ENCODE data around the gene BAZ2A. TPM values are rescaled to one million over a fixed set of nuclear protein-coding genes. Genes with fewer than 3 reads are reported as not detected.
A peak's percentile ranks its signal among the peaks of the same experiment; 100 is the strongest.

The BAZ2A gene
- total and polyA plus RNA-seq, 2 experiments from 2014 or later: 109 to 111 TPM

GRCh38 chr12:56565510-56566101 is 64.5 kb downstream of the BAZ2A start:
- DNase-seq (ENCODE audit: low spot score) (peak; percentile 63), ATAC-seq (peak; percentile 94)
- no peaks in the 10 kb centered on the region for H3K9me2 ChIP-seq (ENCODE audit: insufficient read depth)
- 0 out of 4 replicates have a peak, but pooled peaks of 1 of the 2 experiments have one; percentile 5 for TF ChIP-seq CTCF (conservative IDR thresholded peaks at IDR 0.05; ENCODE audit: low read depth in 2 of 2)
- no peak for TF ChIP-seq JUNB (IDR thresholded peaks at IDR 0.05; ENCODE audit: unreplicated experiment)
- TF ChIP-seq ZNF331 (CRISPR knock-in tag; IDR thresholded peaks at IDR 0.05; ENCODE audit: low read depth): no peak
- Mint-ChIP-seq H3K9me3 (no peaks in the 10 kb centered on the region), H3K4me1 (peaks cover 8% of the 10 kb centered on the region), H3K36me3 (ENCODE audit: low read depth) (no peaks in the 10 kb centered on the region), H3K27me3 (ENCODE audit: insufficient read depth, low read depth, poor library complexity) (peaks cover 2% of the 10 kb centered on the region), H3K27ac (peak overlapping the region; percentile 74), H3K4me3 (peak overlapping the region; percentile 3; the same call in 2 of the 3 replicates)
- H3K4me1 ChIP-seq (ENCODE audit: insufficient read depth): peaks cover 4% of the 10 kb centered on the region; the same call in 1 of the 2 replicates
- H3K36me3 ChIP-seq (ENCODE audit: insufficient read depth): no peaks in the 10 kb centered on the region
- H3K27ac ChIP-seq (ENCODE audit: low read depth): peak overlapping the region; percentile 75; the same call in 1 of the 2 replicates
- H4K20me1 ChIP-seq (replicated peaks; ENCODE audit: insufficient read depth): no peaks in the 10 kb centered on the region
- H3F3A ChIP-seq (replicated peaks; ENCODE audit: low read depth): no peaks in the 10 kb centered on the region
- H3K4me2 ChIP-seq: no peak overlapping the region
- no peaks in the 10 kb centered on the region for H3K27me3 ChIP-seq (ENCODE audit: insufficient read depth)
- no peaks in the 10 kb centered on the region for H3K79me2 ChIP-seq (replicated peaks; ENCODE audit: insufficient read depth)
- no peak overlapping the region for H2AFZ ChIP-seq
- H3K4me3 ChIP-seq: no peak overlapping the region

- H3K27ac ChIP-seq (ENCODE audit: low read depth): no peak overlapping the region
- H3F3A ChIP-seq (replicated peaks; ENCODE audit: low read depth): no peaks in the 10 kb centered on the region
- no peak for TF ChIP-seq ETS1 (IDR thresholded peaks at IDR 0.05)
- TF ChIP-seq EZH2 (IDR thresholded peaks at IDR 0.05; ENCODE audit: low read depth, unreplicated experiment): no peak
- TF ChIP-seq ZNF462 (CRISPR knock-in tag; IDR thresholded peaks at IDR 0.05): no peak
- no peak for TF ChIP-seq ZNF331 (CRISPR knock-in tag; IDR thresholded peaks at IDR 0.05; ENCODE audit: low read depth)
- no peak for TF ChIP-seq ZNF114 (CRISPR knock-in tag; IDR thresholded peaks at IDR 0.05)
- no peak for TF ChIP-seq EZH2phosphoT487 (IDR thresholded peaks at IDR 0.05; ENCODE audit: unreplicated experiment)
- TF ChIP-seq JUNB (IDR thresholded peaks at IDR 0.05; ENCODE audit: unreplicated experiment): no peak
- Mint-ChIP-seq H3K9me3 (no peaks in the 10 kb centered on the region), H3K27me3 (ENCODE audit: insufficient read depth, low read depth, poor library complexity) (no peaks in the 10 kb centered on the region), H3K4me1 (no peaks in the 10 kb centered on the region), H3K36me3 (ENCODE audit: low read depth) (no peaks in the 10 kb centered on the region), H3K27ac (no peak overlapping the region), H3K4me3 (no peak overlapping the region)
- no peak overlapping the region for H2AFZ ChIP-seq
- no peaks in the 10 kb centered on the region for H3K27me3 ChIP-seq (ENCODE audit: insufficient read depth)
- H3K36me3 ChIP-seq (ENCODE audit: insufficient read depth): no peaks in the 10 kb centered on the region
- peaks cover 7% of the 10 kb centered on the region; the same call in 1 of the 2 replicates for H3K79me2 ChIP-seq (replicated peaks; ENCODE audit: insufficient read depth)
- H4K20me1 ChIP-seq (replicated peaks; ENCODE audit: insufficient read depth): peaks cover 5% of the 10 kb centered on the region; the same call in 1 of the 2 replicates
- no peaks in the 10 kb centered on the region for H3K4me1 ChIP-seq (ENCODE audit: insufficient read depth)
- no peaks in the 10 kb centered on the region for H3K9me2 ChIP-seq (ENCODE audit: insufficient read depth)
- no peak overlapping the region for H3K4me3 ChIP-seq
- ATAC-seq: no peak
- DNase-seq (ENCODE audit: low spot score): no peak
- no peak overlapping the region for H3K4me2 ChIP-seq
Measured at GRCh38 chr12:56551070-56551469, 79.1 kb downstream of the BAZ2A start.
